Measurements from ENCODE around the gene PARD3B. TPM values are rescaled to one million over a fixed set of nuclear protein-coding genes. Genes with fewer than 3 reads are reported as not detected.

The PARD3B gene
- total RNA-seq, 1 donor from 2014 or later: not detected

DNA sequence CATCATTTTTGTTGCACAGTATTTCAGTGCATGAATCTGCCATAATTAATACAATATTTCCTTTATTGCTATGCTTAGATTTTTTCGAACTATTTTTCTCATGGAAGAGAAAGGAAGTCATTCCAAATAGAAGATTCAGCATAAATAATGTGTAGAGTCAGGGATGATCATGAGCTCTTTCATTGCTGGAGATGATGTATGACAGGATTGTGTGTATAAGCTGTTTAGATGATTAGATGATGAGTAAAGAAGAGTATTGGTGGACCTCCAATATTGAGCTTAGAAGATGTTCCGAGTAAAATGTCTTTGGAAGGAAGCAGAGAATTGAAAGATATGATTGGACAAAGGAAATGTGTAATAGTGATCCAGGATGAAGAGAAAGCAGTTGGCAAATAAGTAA is 364.5 kb downstream of the PARD3B start:
- intact Hi-C loops (cut with micrococcal nuclease): no loop called here
- Mint-ChIP-seq H3K9me3 (no peaks in the 10 kb centered on the region), H3K4me3 (no peak overlapping the region), H3K36me3 (ENCODE audit: low read depth) (no peaks in the 10 kb centered on the region), H3K27ac (no peak overlapping the region), H3K4me1 (no peaks in the 10 kb centered on the region), H3K27me3 (no peaks in the 10 kb centered on the region)
- POLR2A ChIA-PET: no interaction called here
- TF ChIP-seq, protein P1, sequence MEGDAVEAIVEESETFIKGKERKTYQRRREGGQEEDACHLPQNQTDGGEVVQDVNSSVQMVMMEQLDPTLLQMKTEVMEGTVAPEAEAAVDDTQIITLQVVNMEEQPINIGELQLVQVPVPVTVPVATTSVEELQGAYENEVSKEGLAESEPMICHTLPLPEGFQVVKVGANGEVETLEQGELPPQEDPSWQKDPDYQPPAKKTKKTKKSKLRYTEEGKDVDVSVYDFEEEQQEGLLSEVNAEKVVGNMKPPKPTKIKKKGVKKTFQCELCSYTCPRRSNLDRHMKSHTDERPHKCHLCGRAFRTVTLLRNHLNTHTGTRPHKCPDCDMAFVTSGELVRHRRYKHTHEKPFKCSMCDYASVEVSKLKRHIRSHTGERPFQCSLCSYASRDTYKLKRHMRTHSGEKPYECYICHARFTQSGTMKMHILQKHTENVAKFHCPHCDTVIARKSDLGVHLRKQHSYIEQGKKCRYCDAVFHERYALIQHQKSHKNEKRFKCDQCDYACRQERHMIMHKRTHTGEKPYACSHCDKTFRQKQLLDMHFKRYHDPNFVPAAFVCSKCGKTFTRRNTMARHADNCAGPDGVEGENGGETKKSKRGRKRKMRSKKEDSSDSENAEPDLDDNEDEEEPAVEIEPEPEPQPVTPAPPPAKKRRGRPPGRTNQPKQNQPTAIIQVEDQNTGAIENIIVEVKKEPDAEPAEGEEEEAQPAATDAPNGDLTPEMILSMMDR (IDR thresholded peaks at IDR 0.05): no peak
- no peak for DNase-seq
- ATAC-seq (ENCODE audit: low read depth): no peak
- CTCF ChIA-PET: no interaction called here

DNA sequence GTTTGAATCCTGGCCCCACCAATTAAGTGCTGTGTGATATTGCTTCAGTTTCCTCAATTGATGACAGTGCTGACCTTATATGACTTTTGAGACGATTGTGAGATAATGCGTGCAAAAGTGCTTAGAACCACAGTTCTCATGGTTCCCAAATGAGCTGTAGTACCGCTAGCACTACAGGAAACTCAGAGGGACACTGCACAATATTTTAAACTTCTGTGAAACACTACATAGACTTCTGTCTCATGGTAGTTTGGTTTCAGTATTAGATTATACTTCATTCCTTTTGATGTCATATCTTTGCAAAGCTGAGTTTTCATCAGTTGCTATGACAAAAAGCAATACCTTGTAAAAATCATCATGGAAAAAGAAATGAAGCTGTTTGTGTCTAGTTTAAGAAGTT is 368.0 kb downstream of the PARD3B start:
- TF ChIP-seq, protein P1 (IDR thresholded peaks at IDR 0.05): no peak
- no peak for ATAC-seq (ENCODE audit: low read depth)
- H3K27ac Mint-ChIP-seq: no peak overlapping the region
- ChIA-PET CTCF (no interaction called here), POLR2A (no interaction called here)
- DNase-seq: no peak
- intact Hi-C loops (cut with micrococcal nuclease): no loop called here
- no peaks in the 10 kb centered on the region for H3K27me3 Mint-ChIP-seq
- no peaks in the 10 kb centered on the region for H3K4me1 Mint-ChIP-seq
- no peaks in the 10 kb centered on the region for H3K9me3 Mint-ChIP-seq
- H3K36me3 Mint-ChIP-seq (ENCODE audit: low read depth): no peaks in the 10 kb centered on the region
- H3K4me3 Mint-ChIP-seq: no peak overlapping the region

DNA sequence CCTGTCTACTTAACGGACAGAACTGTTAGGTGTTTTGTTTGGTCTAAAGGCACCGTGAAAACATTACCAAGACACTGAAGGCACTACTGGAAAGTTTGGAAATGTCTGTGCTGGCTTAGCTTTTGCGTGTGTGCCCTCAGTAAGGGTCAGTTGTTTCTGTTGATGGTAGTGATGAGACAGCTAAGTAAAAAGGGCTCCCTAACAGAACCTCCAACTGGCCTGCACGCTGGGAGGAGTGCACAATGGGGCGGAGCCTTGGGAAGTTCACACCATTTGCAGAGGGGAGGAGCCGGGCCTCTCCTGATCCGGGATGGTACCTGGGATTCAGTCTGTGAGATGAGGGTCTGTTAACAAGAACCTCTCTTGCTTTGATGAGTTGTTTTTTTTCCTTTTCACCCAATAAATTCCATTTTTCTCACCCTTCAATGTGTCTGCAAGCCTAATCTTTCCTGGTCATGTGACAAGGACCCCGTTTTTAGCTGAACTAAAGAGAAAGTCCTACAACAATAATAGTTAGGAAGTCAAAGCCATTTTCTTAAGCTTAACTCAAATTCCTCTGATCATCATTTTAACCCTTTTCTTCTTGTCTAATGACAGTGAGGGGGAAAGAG is 368.7 kb downstream of the PARD3B start:
- POLR2A ChIA-PET: no interaction called here
- Mint-ChIP-seq H3K27me3 (no peaks in the 10 kb centered on the region), H3K9me3 (no peaks in the 10 kb centered on the region), H3K4me3 (no peak overlapping the region), H3K27ac (no peak overlapping the region), H3K36me3 (ENCODE audit: low read depth) (no peaks in the 10 kb centered on the region), H3K4me1 (no peaks in the 10 kb centered on the region)
- CTCF ChIA-PET: no interaction called here
- intact Hi-C loops (cut with micrococcal nuclease): no loop called here
- ATAC-seq (ENCODE audit: low read depth) (no peak), DNase-seq (no peak)
- TF ChIP-seq, protein P1 (IDR thresholded peaks at IDR 0.05): no peak

DNA sequence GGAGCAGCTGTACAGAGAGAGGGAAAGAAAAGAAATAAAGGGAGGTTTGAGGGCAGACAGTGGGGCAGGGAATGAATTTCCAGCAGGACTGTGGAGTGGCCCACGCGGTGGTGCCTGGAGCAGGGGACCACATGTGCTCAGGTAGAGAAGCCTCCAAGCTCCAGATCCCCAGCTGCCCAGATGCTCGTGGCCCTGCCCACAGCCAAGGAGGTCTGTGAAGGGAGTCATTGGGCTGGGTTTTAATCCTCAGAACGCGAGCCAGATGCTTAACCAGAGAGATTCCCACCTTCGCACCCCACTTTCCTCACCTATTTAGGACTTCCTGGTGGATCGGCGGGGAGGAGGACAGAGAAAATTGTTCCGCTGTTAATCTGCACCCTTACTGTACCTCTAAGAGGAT is 369.4 kb downstream of the PARD3B start:
- no peak overlapping the region for H3K27ac Mint-ChIP-seq
- ChIA-PET POLR2A (no interaction called here), CTCF (no interaction called here)
- no peaks in the 10 kb centered on the region for H3K36me3 Mint-ChIP-seq (ENCODE audit: low read depth)
- no peaks in the 10 kb centered on the region for H3K27me3 Mint-ChIP-seq
- no peaks in the 10 kb centered on the region for H3K4me1 Mint-ChIP-seq
- TF ChIP-seq, protein P1 (IDR thresholded peaks at IDR 0.05): no peak
- intact Hi-C loops (cut with micrococcal nuclease): no loop called here
- H3K4me3 Mint-ChIP-seq: no peak overlapping the region
- no peaks in the 10 kb centered on the region for H3K9me3 Mint-ChIP-seq
- DNase-seq (no peak), ATAC-seq (ENCODE audit: low read depth) (no peak)

DNA sequence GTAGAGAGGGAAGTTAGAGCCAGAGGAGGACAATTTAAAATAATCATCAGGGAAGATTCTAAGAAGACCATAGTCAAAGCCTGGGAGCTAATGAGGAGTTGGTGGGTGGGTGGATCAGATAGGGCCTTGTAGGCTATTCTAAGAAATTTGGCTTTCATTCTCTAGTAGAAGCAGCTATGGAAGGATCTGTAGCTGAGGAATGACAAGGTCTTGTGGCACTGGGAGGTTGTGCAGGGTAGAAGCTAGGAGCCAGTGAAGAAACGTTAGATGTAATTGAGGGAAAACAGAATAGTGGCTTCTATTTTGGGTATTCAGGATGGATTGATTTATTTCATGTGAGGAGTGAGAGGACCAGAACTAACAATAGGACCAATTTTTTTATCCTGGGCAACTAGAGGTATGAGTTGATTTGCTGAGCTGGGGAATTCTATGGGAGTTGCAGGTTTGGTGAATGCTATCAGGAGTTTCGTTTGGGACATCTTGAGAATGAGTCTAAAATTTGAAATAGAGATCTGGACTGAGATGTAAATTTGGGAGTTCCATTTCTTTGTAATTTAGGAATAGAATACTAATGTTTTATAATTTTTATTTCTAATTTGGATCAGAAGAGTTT is 371.9 kb downstream of the PARD3B start:
- no peaks in the 10 kb centered on the region for H3K27me3 Mint-ChIP-seq
- no peak overlapping the region for H3K27ac Mint-ChIP-seq
- no peaks in the 10 kb centered on the region for H3K9me3 Mint-ChIP-seq
- no peaks in the 10 kb centered on the region for H3K36me3 Mint-ChIP-seq (ENCODE audit: low read depth)
- TF ChIP-seq, protein P1 (IDR thresholded peaks at IDR 0.05): no peak
- ATAC-seq (ENCODE audit: low read depth) (no peak), DNase-seq (no peak)
- intact Hi-C loops (cut with micrococcal nuclease): no loop called here
- POLR2A ChIA-PET: no interaction called here
- no peaks in the 10 kb centered on the region for H3K4me1 Mint-ChIP-seq
- H3K4me3 Mint-ChIP-seq: no peak overlapping the region
- CTCF ChIA-PET: no interaction called here

Data from activated B cell treated with CpG ODN at 0.5 μM for 24 hours (primary cell).